ENCODE measurements around the gene YPEL2.
"Not testable (repeated sequence)": the region's sequence is repeated elsewhere in the genome, so short reads cannot be mapped to it uniquely, and the experiment has no call there.

The YPEL2 gene

GRCh38 chr17:59410049-59410437 lies 78.6 kb downstream of the YPEL2 start:
- Histone ChIP-seq H3K23ac (ENCODE audit: low read length in 2 of 2) (no peak overlapping the region), H3K36me3 (ENCODE audit: control insufficient read depth in 1 of 2, insufficient read depth in 2 of 2, low read depth in 1 of 2, low read length in 2 of 2) (peaks cover 3 to 7% of the 10 kb centered on the region in 2 experiments), H3K27ac (ENCODE audit: low read length, poor library complexity, severe bottlenecking) (no peak overlapping the region), H3K4me3 (ENCODE audit: insufficient read depth in 1 of 2, low read depth in 1 of 2, low read length in 2 of 2) (no peak overlapping the region), H2BK15ac (ENCODE audit: low read depth, poor library complexity, severe bottlenecking) (no peak overlapping the region), H2BK5ac (ENCODE audit: low read depth, low read length, poor library complexity, severe bottlenecking) (no peak overlapping the region), H3K9ac (ENCODE audit: low read length) (no peak overlapping the region), H4K8ac (ENCODE audit: low read length) (no peak overlapping the region), H3K4me2 (ENCODE audit: low read length, poor library complexity, severe bottlenecking) (no peak overlapping the region), H2AK5ac (ENCODE audit: low read length, severe bottlenecking) (no peak overlapping the region), H3K27me3 (ENCODE audit: control insufficient read depth in 1 of 2, insufficient read depth in 1 of 2, low read length in 2 of 2) (peaks cover 0 to under 1% of the 10 kb centered on the region in 2 experiments), H2AFZ (ENCODE audit: low read depth, low read length) (no peak overlapping the region), H3K14ac (ENCODE audit: low read length in 2 of 2) (no peak overlapping the region), H3K9me3 (ENCODE audit: control insufficient read depth, low read length) (peaks cover 12% of the 10 kb centered on the region), H4K91ac (ENCODE audit: low read length) (no peak overlapping the region), H3K79me1 (replicated peaks; ENCODE audit: low read length, poor library complexity, severe bottlenecking) (no peaks in the 10 kb centered on the region), H2BK12ac (ENCODE audit: low read length in 2 of 2) (no peak overlapping the region), H2BK120ac (ENCODE audit: low read depth, low read length) (no peak overlapping the region), H3K4me1 (ENCODE audit: control insufficient read depth, insufficient read depth, low read depth, low read length) (peaks cover 10% of the 10 kb centered on the region), H3K4ac (ENCODE audit: low read depth in 1 of 2, low read length in 2 of 2) (no peak overlapping the region), H3K18ac (ENCODE audit: low read depth in 1 of 2, low read length in 2 of 2) (no peak overlapping the region)
- DNase-seq = no peak
- 96% methylated on average over 3 of the region's 4 CpGs for WGBS

- H2BK5ac ChIP-seq (ENCODE audit: low read depth, low read length, poor library complexity, severe bottlenecking); H3K27me3 ChIP-seq (ENCODE audit: control insufficient read depth in 1 of 2, insufficient read depth in 1 of 2, low read length in 2 of 2); H2BK15ac ChIP-seq (ENCODE audit: low read depth, poor library complexity, severe bottlenecking); H4K8ac ChIP-seq (ENCODE audit: low read length); H3K79me1 ChIP-seq (replicated peaks; ENCODE audit: low read length, poor library complexity, severe bottlenecking); H3K36me3 ChIP-seq (ENCODE audit: control insufficient read depth in 1 of 2, insufficient read depth in 2 of 2, low read depth in 1 of 2, low read length in 2 of 2); H3K14ac ChIP-seq (ENCODE audit: low read length in 2 of 2); H2BK120ac ChIP-seq (ENCODE audit: low read depth, low read length); H3K9ac ChIP-seq (ENCODE audit: low read length); H3K18ac ChIP-seq (ENCODE audit: low read depth in 1 of 2, low read length in 2 of 2); H2AK5ac ChIP-seq (ENCODE audit: low read length, severe bottlenecking); H3K27ac ChIP-seq (ENCODE audit: low read length, poor library complexity, severe bottlenecking); H3K4me3 ChIP-seq (ENCODE audit: insufficient read depth in 1 of 2, low read depth in 1 of 2, low read length in 2 of 2); H3K23ac ChIP-seq (ENCODE audit: low read length in 2 of 2); H4K91ac ChIP-seq (ENCODE audit: low read length); H2BK12ac ChIP-seq (ENCODE audit: low read length in 2 of 2); H3K4me2 ChIP-seq (ENCODE audit: low read length, poor library complexity, severe bottlenecking); H3K4me1 ChIP-seq (ENCODE audit: control insufficient read depth, insufficient read depth, low read depth, low read length); H2AFZ ChIP-seq (ENCODE audit: low read depth, low read length); H3K4ac ChIP-seq (ENCODE audit: low read depth in 1 of 2, low read length in 2 of 2); DNase-seq: not testable (repeated sequence)
- 93% methylated on average over 3 of the region's 5 CpGs for WGBS
- H3K9me3 ChIP-seq (ENCODE audit: control insufficient read depth, low read length) = peaks cover 12% of the 10 kb centered on the region
These were observed 81.0 kb downstream of the YPEL2 start for GRCh38 chr17:59412431-59412830.

- Histone ChIP-seq H3K23ac (ENCODE audit: low read length in 2 of 2) (no peak overlapping the region), H2BK15ac (ENCODE audit: low read depth, poor library complexity, severe bottlenecking) (no peak overlapping the region)
- WGBS = 89% methylated on average over 7 of the region's 8 CpGs
These were observed 81.7 kb downstream of the YPEL2 start for GRCh38 chr17:59413014-59413766.

GRCh38 chr17:59415397-59415796 lies 83.9 kb downstream of the YPEL2 start:
- Histone ChIP-seq H3K9me3 (ENCODE audit: control insufficient read depth, low read length) (peaks cover under 1% of the 10 kb centered on the region), H2BK12ac (ENCODE audit: low read length in 2 of 2) (no peak overlapping the region), H3K27ac (ENCODE audit: low read length, poor library complexity, severe bottlenecking) (no peak overlapping the region), H3K18ac (ENCODE audit: low read depth in 1 of 2, low read length in 2 of 2) (no peak overlapping the region), H2AFZ (ENCODE audit: low read depth, low read length) (no peak overlapping the region), H3K23ac (ENCODE audit: low read length in 2 of 2) (no peak overlapping the region), H2BK5ac (ENCODE audit: low read depth, low read length, poor library complexity, severe bottlenecking) (no peak overlapping the region), H2BK15ac (ENCODE audit: low read depth, poor library complexity, severe bottlenecking) (no peak overlapping the region), H3K9ac (ENCODE audit: low read length) (no peak overlapping the region), H3K36me3 (ENCODE audit: control insufficient read depth in 1 of 2, insufficient read depth in 2 of 2, low read depth in 1 of 2, low read length in 2 of 2) (no peaks in the 10 kb centered on the region), H2AK5ac (ENCODE audit: low read length, severe bottlenecking) (no peak overlapping the region), H4K8ac (ENCODE audit: low read length) (no peak overlapping the region), H3K79me1 (replicated peaks; ENCODE audit: low read length, poor library complexity, severe bottlenecking) (no peaks in the 10 kb centered on the region), H3K4me1 (ENCODE audit: control insufficient read depth, insufficient read depth, low read depth, low read length) (no peaks in the 10 kb centered on the region), H3K14ac (ENCODE audit: low read length in 2 of 2) (no peak overlapping the region), H3K4me3 (ENCODE audit: insufficient read depth in 1 of 2, low read depth in 1 of 2, low read length in 2 of 2) (no peak overlapping the region), H2BK120ac (ENCODE audit: low read depth, low read length) (no peak overlapping the region), H4K91ac (ENCODE audit: low read length) (no peak overlapping the region), H3K4me2 (ENCODE audit: low read length, poor library complexity, severe bottlenecking) (no peak overlapping the region), H3K4ac (ENCODE audit: low read depth in 1 of 2, low read length in 2 of 2) (no peak overlapping the region), H3K27me3 (ENCODE audit: control insufficient read depth in 1 of 2, insufficient read depth in 1 of 2, low read length in 2 of 2) (peaks cover 0 to 5% of the 10 kb centered on the region in 2 experiments)
- 70% methylated on average over 4 of the region's 5 CpGs for WGBS
- DNase-seq = no peak

More at GRCh38 chr17:59413014-59413766, 81.7 kb downstream of the YPEL2 start:
- H3K4ac ChIP-seq (ENCODE audit: low read depth in 1 of 2, low read length in 2 of 2) = no peak overlapping the region
- H3K27me3 ChIP-seq (ENCODE audit: control insufficient read depth in 1 of 2, insufficient read depth in 1 of 2, low read length in 2 of 2) = peaks cover 0 to 5% of the 10 kb centered on the region in 2 experiments
- no peak overlapping the region for H3K4me2 ChIP-seq (ENCODE audit: low read length, poor library complexity, severe bottlenecking)
- H3K79me1 ChIP-seq (replicated peaks; ENCODE audit: low read length, poor library complexity, severe bottlenecking) = no peaks in the 10 kb centered on the region
- no peak overlapping the region for H2BK12ac ChIP-seq (ENCODE audit: low read length in 2 of 2)
- no peak overlapping the region for H2BK120ac ChIP-seq (ENCODE audit: low read depth, low read length)
- peaks cover 12% of the 10 kb centered on the region for H3K9me3 ChIP-seq (ENCODE audit: control insufficient read depth, low read length)
- no peaks in the 10 kb centered on the region for H3K4me1 ChIP-seq (ENCODE audit: control insufficient read depth, insufficient read depth, low read depth, low read length)
- no peak overlapping the region for H2AK5ac ChIP-seq (ENCODE audit: low read length, severe bottlenecking)
- no peak for DNase-seq
- H2AFZ ChIP-seq (ENCODE audit: low read depth, low read length) = no peak overlapping the region
- H2BK5ac ChIP-seq (ENCODE audit: low read depth, low read length, poor library complexity, severe bottlenecking) = no peak overlapping the region
- no peak overlapping the region for H3K27ac ChIP-seq (ENCODE audit: low read length, poor library complexity, severe bottlenecking)
- no peak overlapping the region for H4K91ac ChIP-seq (ENCODE audit: low read length)
- H3K4me3 ChIP-seq (ENCODE audit: insufficient read depth in 1 of 2, low read depth in 1 of 2, low read length in 2 of 2) = no peak overlapping the region
- no peak overlapping the region for H3K18ac ChIP-seq (ENCODE audit: low read depth in 1 of 2, low read length in 2 of 2)
- H4K8ac ChIP-seq (ENCODE audit: low read length) = no peak overlapping the region
- H3K36me3 ChIP-seq (ENCODE audit: control insufficient read depth in 1 of 2, insufficient read depth in 2 of 2, low read depth in 1 of 2, low read length in 2 of 2) = peaks cover 3% of the 10 kb centered on the region in 2 experiments
- H3K14ac ChIP-seq (ENCODE audit: low read length in 2 of 2) = peak overlapping the region in 1 of 2 experiments; percentile 48
- no peak overlapping the region for H3K9ac ChIP-seq (ENCODE audit: low read length)

All from mesenchymal stem cell (in vitro differentiated cells and primary cell).